NCI-H2196 (cell line): ENCODE data around the gene DNMBP.
"Not testable (repeated sequence)": the region's sequence is repeated elsewhere in the genome, so short reads cannot be mapped to it uniquely, and the experiment has no call there.

ENCODE experiments used
- DNase-seq: peaks from one replicate; lab custom pipeline; 2025; ENCODE audit not compliant: unreplicated experiment; lab: John Stamatoyannopoulos, UW

DNMBP gene

GRCh38 chr10:99920486-99920885 lies 89.3 kb downstream of the DNMBP start:
- no peak for DNase-seq

GRCh38 chr10:99917963-99918825 lies 91.6 kb downstream of the DNMBP start:
- no peak for DNase-seq

GRCh38 chr10:99916776-99917175 lies 93.0 kb downstream of the DNMBP start:
- DNase-seq = no peak

- DNase-seq = no peak
These were observed 94.3 kb downstream of the DNMBP start for GRCh38 chr10:99915414-99915813.

GRCh38 chr10:99914236-99914635 lies 95.5 kb downstream of the DNMBP start:
- DNase-seq = no peak

- no peak for DNase-seq
These were observed 95.9 kb downstream of the DNMBP start for GRCh38 chr10:99913831-99914235.

- no peak for DNase-seq
These were observed 97.7 kb downstream of the DNMBP start for GRCh38 chr10:99912041-99912440.

GRCh38 chr10:99908512-99908911 lies 101.2 kb downstream of the DNMBP start:
- no peak for DNase-seq

GRCh38 chr10:99906470-99906869 lies 103.3 kb downstream of the DNMBP start:
- no peak for DNase-seq

GRCh38 chr10:99905971-99906370 lies 103.8 kb downstream of the DNMBP start:
- no peak for DNase-seq

GRCh38 chr10:99895867-99896266 lies 113.9 kb downstream of the DNMBP start:
- DNase-seq = no peak

- not testable (repeated sequence) for DNase-seq
These were observed 114.7 kb downstream of the DNMBP start for GRCh38 chr10:99895066-99895465.

- no peak for DNase-seq
These were observed 115.1 kb downstream of the DNMBP start for GRCh38 chr10:99894613-99895012.

- no peak for DNase-seq
These were observed 121.1 kb downstream of the DNMBP start for GRCh38 chr10:99888622-99889021.

- DNase-seq = no peak
These were observed 126.2 kb downstream of the DNMBP start for GRCh38 chr10:99883523-99883922.

GRCh38 chr10:99881371-99881770 lies 128.4 kb downstream of the DNMBP start:
- DNase-seq = no peak

GRCh38 chr10:99880080-99880835 lies 129.5 kb downstream of the DNMBP start:
- DNase-seq = no peak

GRCh38 chr10:99875473-99875872 lies 134.3 kb downstream of the DNMBP start:
- no peak for DNase-seq

- no peak for DNase-seq
These were observed 135.2 kb downstream of the DNMBP start for GRCh38 chr10:99874341-99875085.

- no peak for DNase-seq
These were observed 135.9 kb downstream of the DNMBP start for GRCh38 chr10:99873846-99874245.

GRCh38 chr10:99872367-99873162 lies 137.2 kb downstream of the DNMBP start:
- no peak for DNase-seq
